Measurements from ENCODE around the gene PPP1R16B. TPM values are rescaled to one million over a fixed set of nuclear protein-coding genes. Genes with fewer than 3 reads are reported as not detected.
"Not testable (repeated sequence)": the region's sequence is repeated elsewhere in the genome, so short reads cannot be mapped to it uniquely, and the experiment has no call there.

Gene PPP1R16B
- total RNA-seq, 2 experiments from 2014 or later = 78.8 to 84.0 TPM

- intact Hi-C loops (cut with DNase I, micrococcal nuclease) = loop anchor here in 1 of 2 experiments (5.0 kb wide), 2 partner anchors 67 to 98 kb away; no protein-coding TSS in a partner anchor
- POLR2A ChIA-PET = not testable (repeated sequence)
Measured at GRCh38 chr20:38794057-38794456, 11.4 kb upstream of the PPP1R16B start.

GRCh38 chr20:38798266-38798665 lies 7.2 kb upstream of the PPP1R16B start:
- no peaks in the 10 kb centered on the region for H3K27me3 Mint-ChIP-seq
- ChIA-PET POLR2A (interaction anchor here (0.6 kb wide), 1 partner anchor 10 kb away, joined by 3 read pairs; no protein-coding TSS in a partner anchor), CTCF (no interaction called here)
- H3K27ac Mint-ChIP-seq = peak overlapping the region; percentile 5
- intact Hi-C loops (cut with DNase I, micrococcal nuclease) = no loop called here
- DNase-seq (no peak), ATAC-seq (no peak)
- peaks cover 9% of the 10 kb centered on the region for H3K9me3 Mint-ChIP-seq (ENCODE audit: low read depth)
- peaks cover 20% of the 10 kb centered on the region for H3K4me1 Mint-ChIP-seq
- H3K4me3 Mint-ChIP-seq = no peak overlapping the region
- peaks cover 5% of the 10 kb centered on the region for H3K36me3 Mint-ChIP-seq (ENCODE audit: low read depth)

More at GRCh38 chr20:38794057-38794456, 11.4 kb upstream of the PPP1R16B start:
- H3K9me3 Mint-ChIP-seq (ENCODE audit: low read depth); ATAC-seq; H3K27me3 Mint-ChIP-seq; H3K36me3 Mint-ChIP-seq (ENCODE audit: low read depth); CTCF ChIA-PET; H3K4me3 Mint-ChIP-seq; DNase-seq; H3K27ac Mint-ChIP-seq: not testable (repeated sequence)
- H3K4me1 Mint-ChIP-seq = peaks cover 26% of the 10 kb centered on the region

GRCh38 chr20:38799203-38799602 lies 6.3 kb upstream of the PPP1R16B start:
- Mint-ChIP-seq H3K4me3 (no peak overlapping the region), H3K27me3 (no peaks in the 10 kb centered on the region), H3K27ac (peak overlapping the region; percentile 67), H3K36me3 (ENCODE audit: low read depth) (peaks cover 5% of the 10 kb centered on the region), H3K9me3 (ENCODE audit: low read depth) (peaks cover 9% of the 10 kb centered on the region), H3K4me1 (peaks cover 21% of the 10 kb centered on the region)
- CTCF ChIA-PET = interaction anchor here (0.6 to 1.9 kb wide), 6 partner anchors 9 to 120 kb away, joined by 3 to 12 read pairs (median 3); no protein-coding TSS in a partner anchor
- POLR2A ChIA-PET = interaction anchor here (0.6 kb wide), 1 partner anchor 11 kb away, joined by 3 read pairs; no protein-coding TSS in a partner anchor
- intact Hi-C loops (cut with DNase I, micrococcal nuclease) = no loop called here
- ATAC-seq (peak; percentile 49), DNase-seq (no peak)

GRCh38 chr20:38800882-38801281 lies 4.6 kb upstream of the PPP1R16B start:
- DNase-seq (no peak), ATAC-seq (no peak)
- no peak overlapping the region for H3K4me3 Mint-ChIP-seq
- H3K27ac Mint-ChIP-seq = no peak overlapping the region
- intact Hi-C loops (cut with DNase I, micrococcal nuclease) = no loop called here
- peaks cover 31% of the 10 kb centered on the region for H3K4me1 Mint-ChIP-seq
- H3K9me3 Mint-ChIP-seq (ENCODE audit: low read depth) = peaks cover 9% of the 10 kb centered on the region
- H3K36me3 Mint-ChIP-seq (ENCODE audit: low read depth) = peaks cover 7% of the 10 kb centered on the region
- CTCF ChIA-PET = no interaction called here
- no peaks in the 10 kb centered on the region for H3K27me3 Mint-ChIP-seq
- POLR2A ChIA-PET = no interaction called here

GRCh38 chr20:38804221-38804620 lies 1.3 kb upstream of the PPP1R16B start:
- DNase-seq (no peak), ATAC-seq (no peak)
- no peaks in the 10 kb centered on the region for H3K27me3 Mint-ChIP-seq
- H3K9me3 Mint-ChIP-seq (ENCODE audit: low read depth) = peaks cover 2% of the 10 kb centered on the region
- intact Hi-C loops (cut with DNase I, micrococcal nuclease) = loop anchor here (2.0 kb wide), 4 partner anchors 29 to 73 kb away; partner anchors contain the start of gene ACTR5 (in 1 of the 2)
- peaks cover 24% of the 10 kb centered on the region for H3K36me3 Mint-ChIP-seq (ENCODE audit: low read depth)
- H3K4me3 Mint-ChIP-seq = peak overlapping the region; percentile 86
- POLR2A ChIA-PET = interaction anchor here (1.1 kb wide), 1 partner anchor 35 kb away, joined by 8 read pairs; no protein-coding TSS in a partner anchor
- CTCF ChIA-PET = interaction anchor here (0.6 to 5.4 kb wide), 5 partner anchors 14 to 247 kb away, joined by 4 to 51 read pairs (median 4); no protein-coding TSS in a partner anchor
- H3K4me1 Mint-ChIP-seq = peaks cover 40% of the 10 kb centered on the region
- peak overlapping the region; percentile 93 for H3K27ac Mint-ChIP-seq

- ATAC-seq = peak; percentile 62
- H3K9me3 Mint-ChIP-seq (ENCODE audit: low read depth) = no peaks in the 10 kb centered on the region
- peaks cover 29% of the 10 kb centered on the region for H3K36me3 Mint-ChIP-seq (ENCODE audit: low read depth)
- peak; percentile 80 for DNase-seq
- H3K4me1 Mint-ChIP-seq = peaks cover 41% of the 10 kb centered on the region
- ChIA-PET CTCF (interaction anchor here (0.6 to 5.4 kb wide), 11 partner anchors 15 to 247 kb away, joined by 3 to 51 read pairs (median 4); no protein-coding TSS in a partner anchor), POLR2A (interaction anchor here (0.6 to 1.1 kb wide), 4 partner anchors 13 to 277 kb away, joined by 3 to 8 read pairs (median 4); no protein-coding TSS in a partner anchor)
- intact Hi-C loops (cut with DNase I, micrococcal nuclease) = loop anchor here (1.0 to 2.0 kb wide), 9 partner anchors 28 to 88 kb away; partner anchors contain the start of gene ACTR5 (in 2 of the 2)
- peak overlapping the region; percentile 86 for H3K4me3 Mint-ChIP-seq
- no peaks in the 10 kb centered on the region for H3K27me3 Mint-ChIP-seq
- peak overlapping the region; percentile 93 for H3K27ac Mint-ChIP-seq
Measured at GRCh38 chr20:38804682-38805501, 605 bp upstream of the PPP1R16B start.

- peaks cover 52% of the 10 kb centered on the region for H3K4me1 Mint-ChIP-seq
- H3K36me3 Mint-ChIP-seq (ENCODE audit: low read depth) = peaks cover 43% of the 10 kb centered on the region
- intact Hi-C loops (cut with DNase I, micrococcal nuclease) = loop anchor here (1.0 to 2.0 kb wide), 10 partner anchors 27 to 157 kb away; partner anchors contain the start of genes ACTR5 (in 2 of the 2) and DHX35 (in 1 of the 2)
- ATAC-seq = peak; percentile 23
- peak overlapping the region; percentile 93 for H3K27ac Mint-ChIP-seq
- ChIA-PET POLR2A (interaction anchor here (1.0 to 1.2 kb wide), 4 partner anchors 37 to 87 kb away, joined by 3 to 9 read pairs (median 3); no protein-coding TSS in a partner anchor), CTCF (interaction anchor here (0.6 to 5.4 kb wide), 14 partner anchors 16 to 230 kb away, joined by 3 to 51 read pairs (median 4); no protein-coding TSS in a partner anchor)
- no peaks in the 10 kb centered on the region for H3K27me3 Mint-ChIP-seq
- H3K4me3 Mint-ChIP-seq = peak overlapping the region; percentile 86
- peak; percentile 67 for DNase-seq
- H3K9me3 Mint-ChIP-seq (ENCODE audit: low read depth) = no peaks in the 10 kb centered on the region
Measured at GRCh38 chr20:38805958-38806854, 709 bp downstream of the PPP1R16B start.

GRCh38 chr20:38806855-38807655 lies 1.6 kb downstream of the PPP1R16B start:
- POLR2A ChIA-PET = interaction anchor here (1.1 to 1.2 kb wide), 2 partner anchors 36 to 66 kb away, joined by 3 to 9 read pairs; no protein-coding TSS in a partner anchor

GRCh38 chr20:38809942-38810341 lies 4.4 kb downstream of the PPP1R16B start:
- H3K9me3 Mint-ChIP-seq (ENCODE audit: low read depth) = no peaks in the 10 kb centered on the region
- H3K27ac Mint-ChIP-seq = peak overlapping the region; percentile 11
- DNase-seq (no peak), ATAC-seq (no peak)
- intact Hi-C loops (cut with DNase I, micrococcal nuclease) = no loop called here
- CTCF ChIA-PET = interaction anchor here (0.6 to 1.2 kb wide), 2 partner anchors 21 to 69 kb away, joined by 3 read pairs; no protein-coding TSS in a partner anchor
- POLR2A ChIA-PET = no interaction called here
- no peaks in the 10 kb centered on the region for H3K27me3 Mint-ChIP-seq
- peaks cover 67% of the 10 kb centered on the region for H3K4me1 Mint-ChIP-seq
- peaks cover 61% of the 10 kb centered on the region for H3K36me3 Mint-ChIP-seq (ENCODE audit: low read depth)
- no peak overlapping the region for H3K4me3 Mint-ChIP-seq

More at GRCh38 chr20:38806855-38807655, 1.6 kb downstream of the PPP1R16B start:
- Mint-ChIP-seq H3K36me3 (ENCODE audit: low read depth) (peaks cover 50% of the 10 kb centered on the region), H3K27me3 (no peaks in the 10 kb centered on the region), H3K4me3 (peak overlapping the region; percentile 81), H3K27ac (peak overlapping the region; percentile 80), H3K4me1 (peaks cover 59% of the 10 kb centered on the region), H3K9me3 (ENCODE audit: low read depth) (no peaks in the 10 kb centered on the region)
- intact Hi-C loops (cut with DNase I, micrococcal nuclease) = loop anchor here (1.0 to 2.0 kb wide), 2 partner anchors 86 to 156 kb away; partner anchors contain the start of gene DHX35 (in 1 of the 2)
- ATAC-seq = peak; percentile 15
- DNase-seq = peak; percentile 59
- CTCF ChIA-PET = interaction anchor here (0.5 to 5.4 kb wide), 13 partner anchors 9 to 229 kb away, joined by 3 to 51 read pairs (median 3); no protein-coding TSS in a partner anchor
